K562 (cell line): Measurements from ENCODE around the gene POLR2H. TPM values are rescaled to one million over a fixed set of nuclear protein-coding genes. Genes with fewer than 3 reads are reported as not detected.
A peak's percentile ranks its signal among the peaks of the same experiment; 100 is the strongest.

ENCODE experiments used
- FOXM1 ChIP-seq, 2 experiments: fragments of 450-650 bp in 1 of 2; sonication (generic) in 1 of 2; formaldehyde crosslinking in 1 of 2; IDR thresholded peaks; 2 replicates each; pipeline versions ENCODE4 v1.6.1 to v1.9.0; 2017 to 2022; ENCODE audit warnings: low read depth in 2 of 2, mild to moderate bottlenecking in 2 of 2, missing genetic modification reagents in 1 of 2, moderate library complexity in 1 of 2
- JUNB ChIP-seq: fragments of 450-650 bp; formaldehyde crosslinking; conservative IDR thresholded peaks from 2 replicates; pipeline ENCODE4 v1.4.0; 2020; ENCODE audit warnings: mild to moderate bottlenecking
- KAT2B ChIP-seq: IDR thresholded peaks from one replicate; pipeline ENCODE4 v1.6.1; 2012; ENCODE audit warnings: low read depth, mild to moderate bottlenecking, control low read depth, inconsistent platforms, low read length, moderate library complexity
- MEIS2 ChIP-seq: fragments of 450-650 bp; IDR thresholded peaks from 2 replicates; pipeline ENCODE4 v1.6.1; 2014; ENCODE audit warnings: mild to moderate bottlenecking; ENCODE audit not compliant: partially characterized antibody
- MTA3 ChIP-seq: fragments of 450-650 bp; formaldehyde crosslinking; IDR thresholded peaks from 2 replicates; pipeline ENCODE4 v1.6.1; 2017; ENCODE audit warnings: mild to moderate bottlenecking, borderline replicate concordance
- NCOA4 ChIP-seq: fragments of 450-650 bp; IDR thresholded peaks from 2 replicates; pipeline ENCODE4 v1.6.1; 2018; ENCODE audit warnings: mild to moderate bottlenecking; ENCODE audit not compliant: partially characterized antibody
- NFIX ChIP-seq: fragments of 250-450 bp; sonication (Bioruptor Pico); IDR thresholded peaks from 2 replicates; pipeline ENCODE4 v1.4.0; 2020; ENCODE audit warnings: low read depth, mild to moderate bottlenecking, moderate library complexity
- NR2C1 ChIP-seq, 2 experiments: fragments of 450-650 bp; IDR thresholded peaks; 2 replicates each; pipeline ENCODE4 v1.6.1; 2017; ENCODE audit warnings: mild to moderate bottlenecking in 2 of 2, antibody characterized with exemption in 1 of 2, inconsistent platforms in 1 of 2, missing compliant biosample characterization in 1 of 2, missing genetic modification characterization in 1 of 2
- NR2F6 ChIP-seq: fragments of 450-650 bp; formaldehyde crosslinking; IDR thresholded peaks from 2 replicates; pipeline ENCODE4 v1.4.0; 2020; ENCODE audit warnings: mild to moderate bottlenecking
- PRPF4 ChIP-seq: fragments of 200-400 bp; formaldehyde crosslinking; IDR thresholded peaks from one replicate; pipeline ENCODE4 v1.6.1; 2017; ENCODE audit warnings: low read length, low read depth, mild to moderate bottlenecking; ENCODE audit not compliant: insufficient read depth, poor library complexity, severe bottlenecking
- TAF7 ChIP-seq: fragments of 450-650 bp; IDR thresholded peaks from 2 replicates; pipeline ENCODE4 v1.6.1; 2016; ENCODE audit warnings: missing genetic modification characterization, missing compliant biosample characterization
- ZNF589 ChIP-seq: fragments of 200-800 bp; sonication (Bioruptor generic); IDR thresholded peaks from 2 replicates; pipeline ENCODE4 v1.6.1; 2016; ENCODE audit warnings: low read depth, missing genetic modification characterization, missing compliant biosample characterization
- polyA plus RNA-seq, 8 experiments: library from polyadenylated mRNA; depleted of rRNA in 4 of 8; stranded (reverse) in 5 of 8; unstranded in 3 of 8; fragments of >200 nt; fragmentation: Nextera tagmentation in 2 of 8; fragmentation: Illumina TruSeq in 1 of 8; extraction: Ambion mirVana in 2 of 8; extraction: Trizol in 1 of 8; gene quantifications; 2 replicates each; pipeline versions ENCODE4 v1.2.1 to v1.2.3, GENCODE V29; 2011 to 2014; ENCODE audit warnings: inconsistent platforms in 1 of 8, missing spikeins in 1 of 8
- total RNA-seq, 7 experiments: library from RNA; depleted of rRNA in 6 of 7; stranded (reverse); fragments of >200 nt in 6 of 7; fragmentation: Illumina TruSeq in 2 of 7; extraction: Trizol in 2 of 7; gene quantifications; 2 replicates each; pipeline versions ENCODE4 v1.2.1 to v1.2.3, GENCODE V29; 2011 to 2021; ENCODE audit warnings: low replicate concordance in 1 of 7
- TF ChIP-seq, protein P1 (sequence below): IDR thresholded peaks from 3 replicates; pipeline ENCODE4 v1.6.1; 2011; ENCODE audit warnings: borderline replicate concordance, mild to moderate bottlenecking, moderate library complexity; ENCODE audit not compliant: insufficient read length; ENCODE audit errors: extremely low read depth
- TF ChIP-seq, protein P2 (sequence below): fragments of 250-450 bp; sonication (Bioruptor Pico); IDR thresholded peaks from 2 replicates; pipeline ENCODE4 v1.5.0; 2021; ENCODE audit warnings: mild to moderate bottlenecking, borderline replicate concordance
- TF ChIP-seq, protein P3 (sequence below): sonication (generic); formaldehyde crosslinking; IDR thresholded peaks from 2 replicates; pipeline ENCODE4 v1.5.0; 2020; ENCODE audit warnings: missing genetic modification reagents
- TF ChIP-seq, protein P4 (sequence below): fragments of 450-650 bp; IDR thresholded peaks from 2 replicates; pipeline ENCODE4 v1.6.1; 2016

Gene POLR2H
- total and polyA plus RNA-seq, 9 of the 15 experiments (the other 6 are each of a cell fraction or from before 2014, with no cell fraction given), result 128 to 512 (median 220) TPM

DNA sequence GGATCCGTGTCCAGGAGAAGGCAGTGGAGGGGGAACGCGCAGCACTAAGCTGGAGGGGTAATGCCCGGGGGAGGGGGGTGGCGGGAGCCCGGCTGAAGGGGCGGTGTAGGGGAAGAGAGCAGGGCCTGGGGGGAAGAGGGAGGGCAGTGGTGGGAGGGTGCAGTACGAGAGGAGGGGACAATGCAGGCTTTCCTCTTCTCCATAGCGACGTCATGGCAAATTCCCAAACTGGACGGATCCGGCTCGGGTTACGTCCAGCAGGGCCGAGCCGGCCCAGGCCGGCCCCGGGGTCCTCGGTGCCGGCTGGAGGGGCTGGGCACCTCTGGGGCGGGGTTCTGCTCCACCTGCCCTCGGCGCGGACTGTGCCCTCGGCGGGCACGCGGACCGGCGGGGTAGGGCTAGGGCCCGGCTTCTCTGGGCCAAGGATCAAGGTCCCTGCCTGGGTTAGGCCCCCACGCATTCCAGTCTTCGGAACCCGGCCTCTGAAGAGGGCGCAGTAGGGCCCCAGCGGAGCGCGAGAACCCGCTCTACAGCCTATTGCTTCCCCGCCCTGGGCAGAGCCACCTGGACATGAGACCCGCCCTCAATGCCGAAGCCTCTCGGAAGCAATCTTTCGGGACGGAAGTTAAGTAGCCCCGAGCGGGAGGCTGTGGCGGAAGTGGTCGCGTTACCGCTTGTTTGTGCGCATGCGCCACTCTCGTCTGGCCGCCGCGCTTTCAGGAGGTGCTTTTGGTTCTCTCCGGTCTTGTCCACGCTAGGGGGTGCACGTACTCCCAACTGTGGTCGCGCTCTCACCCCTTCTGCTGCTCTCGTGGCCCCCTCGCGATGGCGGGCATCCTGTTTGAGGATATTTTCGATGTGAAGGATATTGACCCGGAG, 1.4 kb downstream of the POLR2H start (continued):
- TF ChIP-seq, protein P1, sequence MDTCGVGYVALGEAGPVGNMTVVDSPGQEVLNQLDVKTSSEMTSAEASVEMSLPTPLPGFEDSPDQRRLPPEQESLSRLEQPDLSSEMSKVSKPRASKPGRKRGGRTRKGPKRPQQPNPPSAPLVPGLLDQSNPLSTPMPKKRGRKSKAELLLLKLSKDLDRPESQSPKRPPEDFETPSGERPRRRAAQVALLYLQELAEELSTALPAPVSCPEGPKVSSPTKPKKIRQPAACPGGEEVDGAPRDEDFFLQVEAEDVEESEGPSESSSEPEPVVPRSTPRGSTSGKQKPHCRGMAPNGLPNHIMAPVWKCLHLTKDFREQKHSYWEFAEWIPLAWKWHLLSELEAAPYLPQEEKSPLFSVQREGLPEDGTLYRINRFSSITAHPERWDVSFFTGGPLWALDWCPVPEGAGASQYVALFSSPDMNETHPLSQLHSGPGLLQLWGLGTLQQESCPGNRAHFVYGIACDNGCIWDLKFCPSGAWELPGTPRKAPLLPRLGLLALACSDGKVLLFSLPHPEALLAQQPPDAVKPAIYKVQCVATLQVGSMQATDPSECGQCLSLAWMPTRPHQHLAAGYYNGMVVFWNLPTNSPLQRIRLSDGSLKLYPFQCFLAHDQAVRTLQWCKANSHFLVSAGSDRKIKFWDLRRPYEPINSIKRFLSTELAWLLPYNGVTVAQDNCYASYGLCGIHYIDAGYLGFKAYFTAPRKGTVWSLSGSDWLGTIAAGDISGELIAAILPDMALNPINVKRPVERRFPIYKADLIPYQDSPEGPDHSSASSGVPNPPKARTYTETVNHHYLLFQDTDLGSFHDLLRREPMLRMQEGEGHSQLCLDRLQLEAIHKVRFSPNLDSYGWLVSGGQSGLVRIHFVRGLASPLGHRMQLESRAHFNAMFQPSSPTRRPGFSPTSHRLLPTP, result no peak
- no peak for TF ChIP-seq NCOA4
- no peak for TF ChIP-seq FOXM1 (IDR thresholded peaks at IDR 0.05; ENCODE audit: low read depth)
- TF ChIP-seq FOXM1 (CRISPR knock-in tag; IDR thresholded peaks at IDR 0.05; ENCODE audit: low read depth), result no peak
- no peak for TF ChIP-seq ZNF589 (CRISPR knock-in tag)
- peak; percentile 24 for TF ChIP-seq KAT2B
- TF ChIP-seq MTA3, result peak; percentile 71
- TF ChIP-seq, protein P2, sequence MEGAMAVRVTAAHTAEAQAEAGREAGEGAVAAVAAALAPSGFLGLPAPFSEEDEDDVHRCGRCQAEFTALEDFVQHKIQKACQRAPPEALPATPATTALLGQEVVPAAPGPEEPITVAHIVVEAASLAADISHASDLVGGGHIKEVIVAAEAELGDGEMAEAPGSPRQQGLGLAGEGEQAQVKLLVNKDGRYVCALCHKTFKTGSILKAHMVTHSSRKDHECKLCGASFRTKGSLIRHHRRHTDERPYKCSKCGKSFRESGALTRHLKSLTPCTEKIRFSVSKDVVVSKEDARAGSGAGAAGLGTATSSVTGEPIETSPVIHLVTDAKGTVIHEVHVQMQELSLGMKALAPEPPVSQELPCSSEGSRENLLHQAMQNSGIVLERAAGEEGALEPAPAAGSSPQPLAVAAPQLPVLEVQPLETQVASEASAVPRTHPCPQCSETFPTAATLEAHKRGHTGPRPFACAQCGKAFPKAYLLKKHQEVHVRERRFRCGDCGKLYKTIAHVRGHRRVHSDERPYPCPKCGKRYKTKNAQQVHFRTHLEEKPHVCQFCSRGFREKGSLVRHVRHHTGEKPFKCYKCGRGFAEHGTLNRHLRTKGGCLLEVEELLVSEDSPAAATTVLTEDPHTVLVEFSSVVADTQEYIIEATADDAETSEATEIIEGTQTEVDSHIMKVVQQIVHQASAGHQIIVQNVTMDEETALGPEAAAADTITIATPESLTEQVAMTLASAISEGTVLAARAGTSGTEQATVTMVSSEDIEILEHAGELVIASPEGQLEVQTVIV (CRISPR knock-in tag), result no peak
- TF ChIP-seq, protein P3, sequence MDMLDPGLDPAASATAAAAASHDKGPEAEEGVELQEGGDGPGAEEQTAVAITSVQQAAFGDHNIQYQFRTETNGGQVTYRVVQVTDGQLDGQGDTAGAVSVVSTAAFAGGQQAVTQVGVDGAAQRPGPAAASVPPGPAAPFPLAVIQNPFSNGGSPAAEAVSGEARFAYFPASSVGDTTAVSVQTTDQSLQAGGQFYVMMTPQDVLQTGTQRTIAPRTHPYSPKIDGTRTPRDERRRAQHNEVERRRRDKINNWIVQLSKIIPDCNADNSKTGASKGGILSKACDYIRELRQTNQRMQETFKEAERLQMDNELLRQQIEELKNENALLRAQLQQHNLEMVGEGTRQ, result no peak
- TF ChIP-seq PRPF4, result no peak
- TF ChIP-seq MEIS2, result peak; percentile 87
- TF ChIP-seq JUNB (CRISPR knock-in tag), result no peak
- no peak for TF ChIP-seq NR2F6 (CRISPR knock-in tag)
- peak; percentile 91 for TF ChIP-seq NR2C1 (IDR thresholded peaks at IDR 0.05)
- peak; percentile 95 for TF ChIP-seq NR2C1 (tag; IDR thresholded peaks at IDR 0.05)
- TF ChIP-seq NFIX (CRISPR knock-in tag), result no peak
- TF ChIP-seq, protein P4, sequence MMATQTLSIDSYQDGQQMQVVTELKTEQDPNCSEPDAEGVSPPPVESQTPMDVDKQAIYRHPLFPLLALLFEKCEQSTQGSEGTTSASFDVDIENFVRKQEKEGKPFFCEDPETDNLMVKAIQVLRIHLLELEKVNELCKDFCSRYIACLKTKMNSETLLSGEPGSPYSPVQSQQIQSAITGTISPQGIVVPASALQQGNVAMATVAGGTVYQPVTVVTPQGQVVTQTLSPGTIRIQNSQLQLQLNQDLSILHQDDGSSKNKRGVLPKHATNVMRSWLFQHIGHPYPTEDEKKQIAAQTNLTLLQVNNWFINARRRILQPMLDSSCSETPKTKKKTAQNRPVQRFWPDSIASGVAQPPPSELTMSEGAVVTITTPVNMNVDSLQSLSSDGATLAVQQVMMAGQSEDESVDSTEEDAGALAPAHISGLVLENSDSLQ, result peak; percentile 50
- TF ChIP-seq TAF7, result no peak
